HG02885 (cell line): Measurements from ENCODE around the gene ASRGL1.
"Not testable (repeated sequence)": the region's sequence is repeated elsewhere in the genome, so short reads cannot be mapped to it uniquely, and the experiment has no call there.

Experiments
- ATAC-seq: cut with Tn5 transposase; IDR thresholded peaks from one replicate; pipeline ENCODE4 v1.9.1; 2021; ENCODE audit warnings: mild to moderate bottlenecking; ENCODE audit not compliant: unreplicated experiment, poor library complexity

Gene ASRGL1

DNA sequence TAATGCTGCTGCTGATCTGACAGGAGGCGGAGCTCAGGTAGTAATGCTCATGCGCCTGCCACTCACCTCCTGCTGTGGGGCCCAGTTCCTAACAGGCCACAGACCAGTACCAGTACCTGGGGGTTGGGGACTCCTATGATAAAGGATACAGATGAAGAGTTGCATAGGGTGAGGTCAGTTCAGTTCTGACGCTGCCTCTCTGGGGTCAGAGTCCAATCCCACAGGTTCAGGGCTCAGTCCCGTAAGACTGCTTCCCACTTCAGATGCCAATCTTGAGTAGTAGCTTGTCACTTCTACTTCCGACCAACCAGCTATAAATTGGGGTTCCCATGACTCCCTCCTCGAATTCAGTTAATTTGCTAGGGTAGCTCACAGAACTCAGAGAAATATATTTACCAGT, 8.6 kb downstream of the ASRGL1 start:
- ATAC-seq = no peak

DNA sequence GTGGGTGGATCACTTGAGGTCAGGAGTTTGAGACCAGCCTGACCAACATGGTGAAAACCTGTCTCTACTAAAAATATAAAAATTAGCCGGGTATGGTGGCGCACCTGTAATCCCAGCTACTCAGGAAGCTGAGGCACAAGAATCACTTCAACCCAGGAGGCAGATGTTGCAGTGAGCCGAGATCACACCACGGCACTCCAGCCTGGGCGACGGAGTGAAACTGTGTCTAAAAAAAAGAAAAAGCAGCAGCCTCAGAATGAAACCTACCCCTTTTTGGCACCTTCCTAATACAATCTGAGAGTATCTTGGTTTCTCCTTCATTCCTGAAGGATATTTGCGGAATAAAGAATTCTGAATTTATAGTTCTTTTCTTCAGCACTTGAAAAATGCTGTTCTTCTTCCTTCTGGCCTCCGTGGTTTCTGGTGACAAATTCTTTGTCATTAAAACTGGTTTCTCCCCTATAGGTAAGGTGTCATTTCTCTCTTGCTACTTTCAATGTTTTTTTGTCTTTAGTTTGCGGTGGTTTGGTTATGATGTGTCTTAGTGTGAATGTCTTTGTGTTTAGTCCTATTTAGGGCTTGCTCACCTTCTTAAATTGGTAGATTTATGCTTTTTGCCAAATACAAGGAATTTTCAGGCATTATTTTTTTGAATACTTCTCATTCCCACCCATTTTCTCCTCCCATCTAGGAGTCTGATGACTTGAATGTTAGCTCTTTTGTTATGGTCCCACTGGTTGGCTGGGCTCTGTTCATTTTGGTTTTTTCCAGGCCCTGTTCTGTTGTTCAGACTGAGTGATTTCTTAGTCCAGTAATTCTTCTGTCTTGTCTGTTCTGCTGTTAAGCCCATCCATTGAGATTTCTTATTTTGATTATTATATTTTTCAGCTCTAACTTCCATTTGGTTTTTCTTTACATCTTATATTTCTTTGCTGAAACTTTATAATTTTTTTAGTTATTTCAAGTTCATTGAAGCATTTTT, 15.4 kb downstream of the ASRGL1 start:
- no peak for ATAC-seq

GRCh38 chr11:62353841-62354240, 16.6 kb downstream of the ASRGL1 start:
- ATAC-seq = no peak

GRCh38 chr11:62358273-62358672, 21.0 kb downstream of the ASRGL1 start:
- no peak for ATAC-seq

- ATAC-seq = no peak
Observed at GRCh38 chr11:62359475-62359874, 22.2 kb downstream of the ASRGL1 start.

- ATAC-seq = no peak
Observed at GRCh38 chr11:62360685-62361084, 23.4 kb downstream of the ASRGL1 start.

DNA sequence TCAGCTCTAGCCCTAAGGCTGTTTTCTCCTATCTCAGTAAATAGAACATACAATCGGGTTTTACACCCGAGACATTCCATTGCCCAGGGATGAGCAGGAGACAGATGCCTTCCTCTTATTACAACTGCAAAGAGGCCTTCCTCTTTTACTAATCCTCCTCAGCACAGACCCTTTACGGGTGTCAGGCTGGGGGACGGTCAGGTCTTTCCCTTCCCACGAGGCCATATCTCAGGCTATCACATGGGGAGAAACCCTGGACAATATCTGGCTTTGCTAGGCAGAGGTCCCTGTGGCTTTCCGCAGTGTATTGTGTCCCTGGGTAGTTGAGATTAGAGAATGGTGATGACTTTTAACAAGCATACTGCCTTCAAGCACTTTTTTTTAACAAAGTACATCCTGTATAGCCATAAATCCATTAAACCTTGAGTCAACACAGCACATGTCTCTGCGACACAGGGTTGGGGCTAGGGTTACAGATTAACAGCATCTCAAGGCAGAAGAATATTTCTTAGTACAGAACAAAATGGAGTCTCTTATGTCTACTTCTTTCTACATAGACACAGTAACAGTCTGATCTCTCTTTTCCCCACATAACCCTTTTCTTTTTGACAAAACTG, 31.7 kb downstream of the ASRGL1 start:
- ATAC-seq = not testable (repeated sequence)

DNA sequence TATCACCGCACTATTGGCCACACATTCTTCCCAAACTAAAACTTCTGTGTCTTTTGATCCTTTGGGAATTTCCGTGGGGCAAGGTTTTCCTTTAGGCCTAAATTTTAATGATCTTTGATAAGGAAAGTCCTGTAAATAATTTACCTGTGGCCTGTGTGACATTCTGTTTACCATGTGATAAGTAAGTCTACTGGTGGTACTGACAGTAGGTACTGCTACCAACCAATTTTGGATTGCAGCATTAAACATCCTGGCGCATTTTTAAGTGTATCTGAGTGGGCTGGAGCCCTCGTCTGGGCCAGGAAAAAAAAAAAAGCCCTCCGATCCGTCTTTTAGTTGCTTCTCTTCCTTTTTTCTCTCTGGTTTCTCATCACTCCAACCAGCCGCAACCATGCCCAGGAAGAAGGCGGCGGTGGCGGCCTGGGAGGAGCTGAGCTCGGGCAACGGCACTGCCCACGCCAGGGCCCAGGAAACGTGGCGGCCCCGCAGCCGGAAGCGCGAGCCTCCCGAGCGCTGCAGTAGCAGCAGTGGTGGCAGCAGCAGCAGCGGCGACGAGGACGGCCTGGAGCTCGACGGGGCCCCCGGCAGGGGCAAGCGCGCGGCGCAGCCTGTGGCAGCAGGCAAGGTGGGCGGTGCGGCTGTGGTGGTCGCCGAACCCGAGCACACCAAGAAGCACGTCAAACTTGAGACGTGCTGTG, 33.6 kb downstream of the ASRGL1 start:
- ATAC-seq = no peak

DNA sequence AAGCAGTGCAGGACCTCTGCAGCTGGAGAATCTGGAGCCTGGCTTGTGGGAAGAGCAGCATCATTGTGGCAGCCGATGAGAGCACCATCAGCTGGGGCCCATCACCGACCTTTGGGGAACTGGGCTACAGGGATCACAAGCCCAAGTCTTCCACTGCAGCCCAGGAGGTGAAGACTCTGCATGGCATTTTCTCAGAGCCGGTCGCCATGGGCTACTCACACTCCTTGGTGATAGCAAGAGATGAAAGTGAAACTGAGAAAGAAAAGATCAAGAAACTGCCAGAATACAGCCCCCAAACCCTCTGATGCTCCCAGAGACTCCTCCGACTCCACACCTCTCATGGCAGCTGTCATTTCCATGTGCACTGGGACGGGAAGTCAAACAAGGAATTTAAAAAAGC, 35.6 kb downstream of the ASRGL1 start:
- ATAC-seq = no peak

GRCh38 chr11:62373464-62374119, 36.3 kb downstream of the ASRGL1 start:
- ATAC-seq = no peak

GRCh38 chr11:62374801-62375200, 37.6 kb downstream of the ASRGL1 start:
- ATAC-seq = no peak

DNA sequence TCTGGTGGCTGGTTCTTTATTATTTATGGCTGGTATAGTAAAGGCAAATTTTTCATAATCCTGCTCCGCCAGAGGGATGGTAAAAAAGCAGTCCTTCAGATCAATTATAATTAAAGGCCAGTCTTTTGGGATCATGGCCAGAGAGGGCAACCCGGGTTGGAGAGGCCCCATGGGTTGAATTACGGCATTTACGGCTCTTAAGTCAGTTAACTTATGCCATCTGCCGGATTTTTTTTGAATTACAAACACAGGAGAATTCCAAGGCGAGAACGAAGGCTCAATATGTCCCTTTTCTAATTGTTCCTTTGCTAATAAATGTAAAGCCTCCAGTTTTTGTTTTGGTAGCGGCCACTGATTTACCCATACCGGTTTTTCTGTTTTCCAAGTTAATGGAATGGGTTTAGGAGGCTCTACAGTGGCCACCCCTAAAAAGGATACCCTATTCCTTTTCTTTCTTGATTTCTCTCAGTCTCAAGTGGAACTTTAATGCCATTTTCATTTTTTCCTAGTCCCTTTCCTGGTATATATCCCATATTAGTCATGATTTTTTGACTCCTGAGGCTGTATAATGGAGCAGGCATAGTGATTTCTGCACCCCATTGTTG, 41.3 kb downstream of the ASRGL1 start:
- ATAC-seq = not testable (repeated sequence)

DNA sequence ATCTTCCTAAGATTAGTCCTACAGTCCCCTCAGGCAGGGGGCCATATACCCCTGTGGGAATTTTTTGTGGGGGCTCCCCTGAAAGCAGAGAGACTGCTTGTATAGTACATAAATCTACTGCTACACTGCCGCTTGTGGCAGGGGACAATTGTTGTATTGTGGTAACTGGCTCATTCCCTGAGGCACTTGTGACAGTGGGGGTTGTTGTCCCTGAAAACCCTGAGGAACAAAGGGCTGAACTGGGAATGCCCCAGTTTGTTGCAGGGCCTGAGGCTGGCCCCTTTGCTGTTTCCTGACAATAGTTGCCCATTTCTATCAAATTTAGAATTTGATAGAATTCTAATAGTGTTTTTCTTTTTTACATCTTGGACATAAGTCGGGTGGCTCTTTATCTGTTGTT, 42.3 kb downstream of the ASRGL1 start:
- ATAC-seq = not testable (repeated sequence)

GRCh38 chr11:62380821-62381245, 43.6 kb downstream of the ASRGL1 start:
- not testable (repeated sequence) for ATAC-seq

GRCh38 chr11:62383822-62384221, 46.6 kb downstream of the ASRGL1 start:
- ATAC-seq = no peak

GRCh38 chr11:62386083-62386482, 48.8 kb downstream of the ASRGL1 start:
- not testable (repeated sequence) for ATAC-seq

- no peak for ATAC-seq
Observed at GRCh38 chr11:62387381-62387780, 50.1 kb downstream of the ASRGL1 start.

DNA sequence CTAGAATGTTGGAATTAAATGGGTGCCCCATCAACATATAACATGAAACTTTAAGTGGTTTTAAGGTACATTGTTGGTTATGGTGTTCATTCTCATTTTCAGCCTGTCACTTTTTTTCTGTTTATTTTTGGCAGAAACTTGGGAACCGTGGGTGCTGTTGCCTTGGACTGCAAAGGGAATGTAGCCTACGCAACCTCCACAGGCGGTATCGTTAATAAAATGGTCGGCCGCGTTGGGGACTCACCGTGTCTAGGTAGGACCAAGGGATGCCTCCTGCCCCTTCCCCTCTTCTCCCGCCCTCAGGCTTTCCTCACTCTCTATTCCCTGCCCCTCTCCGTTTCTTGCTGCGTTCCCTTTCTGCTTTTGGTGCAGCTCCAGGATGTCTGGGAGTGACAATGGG, 51.8 kb downstream of the ASRGL1 start:
- no peak for ATAC-seq

- no peak for ATAC-seq
Observed at GRCh38 chr11:62390237-62390636, 53.0 kb downstream of the ASRGL1 start.

DNA sequence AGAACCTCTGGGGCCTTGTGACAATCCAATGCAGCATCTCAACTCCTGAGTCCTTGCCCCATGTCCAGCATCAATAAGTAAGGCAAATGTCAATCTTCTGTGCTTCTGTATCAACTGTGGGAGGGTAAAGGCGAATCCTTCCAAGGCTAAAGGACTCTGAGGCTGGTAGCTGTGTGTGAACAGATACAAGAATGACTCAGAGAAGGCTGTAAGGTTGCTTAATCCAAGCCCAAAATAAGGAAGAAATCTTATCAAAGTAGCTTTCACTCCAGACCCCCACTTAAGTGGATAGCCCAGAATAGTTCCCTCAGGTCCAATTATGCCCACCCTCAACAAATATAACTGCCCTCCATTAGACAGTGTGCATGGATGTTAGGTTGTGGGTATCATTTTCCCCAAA, 53.5 kb downstream of the ASRGL1 start:
- ATAC-seq = no peak
